ENCODE results near the gene ZNF471.

The ZNF471 gene

GRCh38 chr19:56507446-56508289, at the start of gene ZNF471:
Gene ZNF471 (plus strand): TSS chr19:56507855. CDS start chr19:56511572, 3,717 bp downstream.
- peak; percentile 45 to 68 for DNase-seq (ENCODE audit: low read depth in 1 of 2, low spot score in 1 of 2)

GRCh38 chr19:56474308-56474707, 33.3 kb upstream of the ZNF471 start:
- no peak for DNase-seq (ENCODE audit: low read depth in 1 of 2, low spot score in 1 of 2)

GRCh38 chr19:56476093-56476492, 31.6 kb upstream of the ZNF471 start:
- no peak for DNase-seq (ENCODE audit: low read depth in 1 of 2, low spot score in 1 of 2)

GRCh38 chr19:56476651-56477428, 30.8 kb upstream of the ZNF471 start, which contains the start of gene ZNF667:
Gene ZNF667 (minus strand): TSS chr19:56477345. CDS start chr19:56462370, 14,975 bp downstream.
- peak in 1 of 2 donors; percentile 22 for DNase-seq (ENCODE audit: low read depth in 1 of 2, low spot score in 1 of 2)

- DNase-seq (ENCODE audit: low read depth in 1 of 2, low spot score in 1 of 2) = peak; percentile 2 to 36
Observed at GRCh38 chr19:56477429-56478338, 30.0 kb upstream of the ZNF471 start.

- DNase-seq (ENCODE audit: low read depth in 1 of 2, low spot score in 1 of 2) = no peak
Observed at GRCh38 chr19:56491399-56491798, 16.3 kb upstream of the ZNF471 start.

GRCh38 chr19:56504581-56504980, 3.1 kb upstream of the ZNF471 start:
- DNase-seq (ENCODE audit: low read depth in 1 of 2, low spot score in 1 of 2) = no peak

- DNase-seq (ENCODE audit: low read depth in 1 of 2, low spot score in 1 of 2) = no peak
Observed at GRCh38 chr19:56508290-56508778, 679 bp downstream of the ZNF471 start.

- DNase-seq (ENCODE audit: low read depth in 1 of 2, low spot score in 1 of 2) = no peak
Observed at GRCh38 chr19:56525214-56525860, 17.7 kb downstream of the ZNF471 start.

- no peak for DNase-seq (ENCODE audit: low read depth in 1 of 2, low spot score in 1 of 2)
Observed at GRCh38 chr19:56537442-56537841, 29.8 kb downstream of the ZNF471 start.

GRCh38 chr19:56538254-56538760, 30.7 kb downstream of the ZNF471 start:
- peak; percentile 71 to 86 for DNase-seq (ENCODE audit: low read depth in 1 of 2, low spot score in 1 of 2)

- peak; percentile 1 to 32 for DNase-seq (ENCODE audit: low read depth in 1 of 2, low spot score in 1 of 2)
Observed at GRCh38 chr19:56538761-56539263, 31.2 kb downstream of the ZNF471 start, which contains the start of gene ZFP28. Gene ZFP28 (plus strand): TSS chr19:56538948. CDS start chr19:56539019, 71 bp downstream.

- no peak for DNase-seq (ENCODE audit: low read depth in 1 of 2, low spot score in 1 of 2)
Observed at GRCh38 chr19:56543776-56544175, 36.1 kb downstream of the ZNF471 start.

GRCh38 chr19:56547535-56547934, 39.9 kb downstream of the ZNF471 start:
- DNase-seq (ENCODE audit: low read depth in 1 of 2, low spot score in 1 of 2) = no peak

GRCh38 chr19:56554272-56554869, 46.7 kb downstream of the ZNF471 start:
- no peak for DNase-seq (ENCODE audit: low read depth in 1 of 2, low spot score in 1 of 2)

GRCh38 chr19:56562766-56563165, 55.1 kb downstream of the ZNF471 start:
- DNase-seq (ENCODE audit: low read depth in 1 of 2, low spot score in 1 of 2) = no peak

GRCh38 chr19:56566904-56567273, 59.2 kb downstream of the ZNF471 start:
- DNase-seq (ENCODE audit: low read depth in 1 of 2, low spot score in 1 of 2) = peak in 1 of 2 donors; percentile 11

- DNase-seq (ENCODE audit: low read depth in 1 of 2, low spot score in 1 of 2) = peak; percentile 75 to 85
Observed at GRCh38 chr19:56567274-56568120, 59.8 kb downstream of the ZNF471 start, which contains the start of gene ZNF470. Gene ZNF470 (plus strand): TSS chr19:56567468. CDS start chr19:56570312, 2,844 bp downstream.

Measured in activated CD4-positive, alpha-beta T cell treated with anti-CD3 and anti-CD28 coated beads, Interleukin-2, amount 50 U/mL, for 24 hours (primary cell).